ENCODE measurements around the gene ACTRT2.

The ACTRT2 gene

DNA sequence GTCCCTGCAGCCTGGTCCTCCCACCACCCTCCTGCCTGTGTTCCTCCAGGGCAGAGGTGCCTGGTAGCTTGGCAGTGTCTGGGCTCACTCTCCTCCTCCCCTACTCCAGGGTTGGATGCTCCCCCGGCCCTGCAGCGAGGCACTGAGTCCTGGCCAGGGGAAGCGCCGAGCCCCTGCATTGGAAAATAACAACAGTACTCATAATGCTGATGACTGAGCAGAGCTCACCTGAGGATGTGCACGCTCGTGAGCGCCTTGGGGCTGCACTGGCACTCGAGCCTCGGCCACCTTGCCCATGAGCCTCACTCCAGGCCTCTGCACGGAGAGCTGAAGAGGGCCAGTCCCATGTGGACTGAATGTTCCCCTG, 6.0 kb upstream of the ACTRT2 start:
- DNase-seq (no peak), ATAC-seq (ENCODE audit: insufficient read depth, low read depth) (no peak)
- no peaks in the 10 kb centered on the region for H3K36me3 ChIP-seq (ENCODE audit: insufficient read depth, low read length)
- no peaks in the 10 kb centered on the region for H4K20me1 ChIP-seq (ENCODE audit: insufficient read depth, low read length)
- H2AFZ ChIP-seq (ENCODE audit: low read depth, low read length), result no peak overlapping the region
- no peaks in the 10 kb centered on the region for H3K4me1 ChIP-seq (ENCODE audit: insufficient read depth, low read length)
- no peak overlapping the region for H3K4me2 ChIP-seq (ENCODE audit: insufficient read depth, low read length)
- TF ChIP-seq, protein P1, sequence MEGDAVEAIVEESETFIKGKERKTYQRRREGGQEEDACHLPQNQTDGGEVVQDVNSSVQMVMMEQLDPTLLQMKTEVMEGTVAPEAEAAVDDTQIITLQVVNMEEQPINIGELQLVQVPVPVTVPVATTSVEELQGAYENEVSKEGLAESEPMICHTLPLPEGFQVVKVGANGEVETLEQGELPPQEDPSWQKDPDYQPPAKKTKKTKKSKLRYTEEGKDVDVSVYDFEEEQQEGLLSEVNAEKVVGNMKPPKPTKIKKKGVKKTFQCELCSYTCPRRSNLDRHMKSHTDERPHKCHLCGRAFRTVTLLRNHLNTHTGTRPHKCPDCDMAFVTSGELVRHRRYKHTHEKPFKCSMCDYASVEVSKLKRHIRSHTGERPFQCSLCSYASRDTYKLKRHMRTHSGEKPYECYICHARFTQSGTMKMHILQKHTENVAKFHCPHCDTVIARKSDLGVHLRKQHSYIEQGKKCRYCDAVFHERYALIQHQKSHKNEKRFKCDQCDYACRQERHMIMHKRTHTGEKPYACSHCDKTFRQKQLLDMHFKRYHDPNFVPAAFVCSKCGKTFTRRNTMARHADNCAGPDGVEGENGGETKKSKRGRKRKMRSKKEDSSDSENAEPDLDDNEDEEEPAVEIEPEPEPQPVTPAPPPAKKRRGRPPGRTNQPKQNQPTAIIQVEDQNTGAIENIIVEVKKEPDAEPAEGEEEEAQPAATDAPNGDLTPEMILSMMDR (IDR thresholded peaks at IDR 0.05; ENCODE audit: borderline replicate concordance, extremely low read depth, low read length, poor library complexity, severe bottlenecking), result no peak
- TF ChIP-seq EZH2 (IDR thresholded peaks at IDR 0.05; ENCODE audit: borderline replicate concordance, low read depth, low read length, severe bottlenecking), result no peak
- H3K4me3 ChIP-seq (ENCODE audit: low read depth in 1 of 2, low read length in 2 of 2), result no peak overlapping the region
- H3K27ac ChIP-seq (ENCODE audit: low read length), result no peak overlapping the region
- no peaks in the 10 kb centered on the region for H3K79me2 ChIP-seq (ENCODE audit: insufficient read depth, low read length)
- no peaks in the 10 kb centered on the region for H3K27me3 ChIP-seq (ENCODE audit: insufficient read depth, low read length, poor library complexity)
- no peaks in the 10 kb centered on the region for H3K9me3 ChIP-seq (ENCODE audit: insufficient read depth, low read length, severe bottlenecking)
- H3K9ac ChIP-seq (ENCODE audit: low read depth, low read length), result no peak overlapping the region

DNA sequence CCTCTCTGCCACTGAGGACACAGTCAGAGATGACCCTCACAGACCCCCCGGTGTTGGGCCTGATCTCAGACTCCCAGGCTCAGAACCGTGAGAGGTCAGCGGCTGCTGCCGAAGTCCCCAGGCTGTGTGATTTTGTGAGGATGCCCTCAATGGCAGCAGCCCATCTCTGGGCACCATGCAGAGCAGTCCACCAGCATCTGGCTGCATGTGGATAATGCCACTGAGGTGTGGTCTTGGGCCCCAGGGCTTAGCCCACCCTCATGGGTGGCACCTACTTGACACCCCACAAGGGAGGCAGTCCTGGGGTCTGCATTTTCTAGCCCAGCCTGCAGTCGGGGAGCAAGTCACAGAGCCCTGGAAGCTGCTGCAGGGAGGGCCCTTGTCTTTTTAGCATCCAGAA, 5.5 kb upstream of the ACTRT2 start:
- ATAC-seq (ENCODE audit: insufficient read depth, low read depth), result no peak
- TF ChIP-seq, protein P1 (IDR thresholded peaks at IDR 0.05; ENCODE audit: borderline replicate concordance, extremely low read depth, low read length, poor library complexity, severe bottlenecking), result no peak
- TF ChIP-seq EZH2 (IDR thresholded peaks at IDR 0.05; ENCODE audit: borderline replicate concordance, low read depth, low read length, severe bottlenecking), result no peak
- Histone ChIP-seq H3K4me2 (ENCODE audit: insufficient read depth, low read length) (no peak overlapping the region), H4K20me1 (ENCODE audit: insufficient read depth, low read length) (no peaks in the 10 kb centered on the region), H3K27ac (ENCODE audit: low read length) (no peak overlapping the region), H3K79me2 (ENCODE audit: insufficient read depth, low read length) (no peaks in the 10 kb centered on the region), H2AFZ (ENCODE audit: low read depth, low read length) (no peak overlapping the region), H3K4me3 (ENCODE audit: low read depth in 1 of 2, low read length in 2 of 2) (no peak overlapping the region), H3K9me3 (ENCODE audit: insufficient read depth, low read length, severe bottlenecking) (no peaks in the 10 kb centered on the region), H3K4me1 (ENCODE audit: insufficient read depth, low read length) (no peaks in the 10 kb centered on the region), H3K36me3 (ENCODE audit: insufficient read depth, low read length) (no peaks in the 10 kb centered on the region), H3K9ac (ENCODE audit: low read depth, low read length) (no peak overlapping the region), H3K27me3 (ENCODE audit: insufficient read depth, low read length, poor library complexity) (no peaks in the 10 kb centered on the region)
- DNase-seq, result no peak

DNA sequence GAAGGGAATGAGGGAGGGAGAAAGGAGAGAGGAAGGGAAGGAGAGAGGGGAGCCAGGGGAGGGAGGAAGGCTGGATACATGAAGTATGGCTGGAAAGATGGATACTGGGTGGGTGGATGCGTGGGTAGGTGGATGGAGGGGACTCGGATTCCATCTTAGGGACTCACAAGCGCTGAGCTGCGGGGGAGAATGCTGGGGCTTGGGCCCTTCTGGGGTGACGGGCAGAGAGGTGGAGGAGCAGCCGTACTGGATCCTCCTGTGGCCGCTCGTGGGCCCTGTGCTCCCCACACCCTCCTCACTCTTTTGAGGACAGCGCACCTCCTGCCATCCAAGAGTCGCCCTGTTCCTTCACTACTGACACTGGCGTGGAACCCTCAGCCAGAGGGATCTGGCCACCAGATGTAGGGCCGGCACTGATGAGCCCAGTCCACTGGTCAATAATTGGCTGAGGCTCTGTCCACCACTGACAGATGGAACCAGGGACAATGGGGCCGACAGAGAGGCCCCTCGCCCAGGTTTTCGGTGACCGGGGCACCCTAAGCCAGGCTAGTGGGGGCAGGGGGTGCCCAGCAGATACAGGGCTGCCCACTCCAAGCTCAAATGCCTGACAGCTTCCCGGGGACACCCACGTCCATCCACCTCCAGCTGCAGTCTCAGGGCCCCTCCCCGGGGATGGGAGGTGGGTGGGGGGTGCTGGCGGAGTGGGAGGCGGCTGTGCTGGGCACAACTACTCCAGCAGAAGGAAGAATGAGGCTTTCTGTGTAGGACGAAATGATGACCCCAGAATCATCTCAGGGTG, 4.4 kb upstream of the ACTRT2 start:
- Histone ChIP-seq H3K36me3 (ENCODE audit: insufficient read depth, low read length) (no peaks in the 10 kb centered on the region), H3K4me1 (ENCODE audit: insufficient read depth, low read length) (no peaks in the 10 kb centered on the region), H3K9ac (ENCODE audit: low read depth, low read length) (no peak overlapping the region), H3K79me2 (ENCODE audit: insufficient read depth, low read length) (no peaks in the 10 kb centered on the region), H3K9me3 (ENCODE audit: insufficient read depth, low read length, severe bottlenecking) (no peaks in the 10 kb centered on the region), H3K4me3 (ENCODE audit: low read depth in 1 of 2, low read length in 2 of 2) (no peak overlapping the region), H3K4me2 (ENCODE audit: insufficient read depth, low read length) (no peak overlapping the region), H3K27ac (ENCODE audit: low read length) (no peak overlapping the region), H2AFZ (ENCODE audit: low read depth, low read length) (no peak overlapping the region), H3K27me3 (ENCODE audit: insufficient read depth, low read length, poor library complexity) (no peaks in the 10 kb centered on the region), H4K20me1 (ENCODE audit: insufficient read depth, low read length) (no peaks in the 10 kb centered on the region)
- DNase-seq (no peak), ATAC-seq (ENCODE audit: insufficient read depth, low read depth) (no peak)
- TF ChIP-seq, protein P1 (IDR thresholded peaks at IDR 0.05; ENCODE audit: borderline replicate concordance, extremely low read depth, low read length, poor library complexity, severe bottlenecking), result no peak
- no peak for TF ChIP-seq EZH2 (IDR thresholded peaks at IDR 0.05; ENCODE audit: borderline replicate concordance, low read depth, low read length, severe bottlenecking)
